ENCODE results near the gene SSBP3. TPM values are rescaled to one million over a fixed set of nuclear protein-coding genes. Genes with fewer than 3 reads are reported as not detected.

SSBP3 gene
- total and polyA plus RNA-seq, 2 of the 13 experiments (the other 11 are each of a cell fraction or from before 2014, with no cell fraction given): 8.5 to 17.6 TPM

DNA sequence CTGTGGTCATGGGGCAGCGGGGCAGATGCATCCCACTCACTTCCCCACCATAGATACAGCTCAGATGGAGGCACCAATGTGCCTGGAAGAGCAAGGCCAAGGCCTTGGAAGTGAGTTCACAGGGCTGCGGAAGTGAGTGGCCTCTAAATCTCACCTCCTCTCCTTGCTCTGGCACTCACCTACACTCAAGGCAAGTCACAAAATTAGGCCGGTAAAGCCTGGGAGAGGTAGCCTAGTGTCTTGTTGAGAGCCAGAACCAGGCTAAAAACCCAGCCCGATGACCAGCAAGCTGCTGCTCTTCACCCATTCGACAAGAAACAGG is 57.5 kb downstream of the SSBP3 start (continued):
- TF ChIP-seq, protein P1, sequence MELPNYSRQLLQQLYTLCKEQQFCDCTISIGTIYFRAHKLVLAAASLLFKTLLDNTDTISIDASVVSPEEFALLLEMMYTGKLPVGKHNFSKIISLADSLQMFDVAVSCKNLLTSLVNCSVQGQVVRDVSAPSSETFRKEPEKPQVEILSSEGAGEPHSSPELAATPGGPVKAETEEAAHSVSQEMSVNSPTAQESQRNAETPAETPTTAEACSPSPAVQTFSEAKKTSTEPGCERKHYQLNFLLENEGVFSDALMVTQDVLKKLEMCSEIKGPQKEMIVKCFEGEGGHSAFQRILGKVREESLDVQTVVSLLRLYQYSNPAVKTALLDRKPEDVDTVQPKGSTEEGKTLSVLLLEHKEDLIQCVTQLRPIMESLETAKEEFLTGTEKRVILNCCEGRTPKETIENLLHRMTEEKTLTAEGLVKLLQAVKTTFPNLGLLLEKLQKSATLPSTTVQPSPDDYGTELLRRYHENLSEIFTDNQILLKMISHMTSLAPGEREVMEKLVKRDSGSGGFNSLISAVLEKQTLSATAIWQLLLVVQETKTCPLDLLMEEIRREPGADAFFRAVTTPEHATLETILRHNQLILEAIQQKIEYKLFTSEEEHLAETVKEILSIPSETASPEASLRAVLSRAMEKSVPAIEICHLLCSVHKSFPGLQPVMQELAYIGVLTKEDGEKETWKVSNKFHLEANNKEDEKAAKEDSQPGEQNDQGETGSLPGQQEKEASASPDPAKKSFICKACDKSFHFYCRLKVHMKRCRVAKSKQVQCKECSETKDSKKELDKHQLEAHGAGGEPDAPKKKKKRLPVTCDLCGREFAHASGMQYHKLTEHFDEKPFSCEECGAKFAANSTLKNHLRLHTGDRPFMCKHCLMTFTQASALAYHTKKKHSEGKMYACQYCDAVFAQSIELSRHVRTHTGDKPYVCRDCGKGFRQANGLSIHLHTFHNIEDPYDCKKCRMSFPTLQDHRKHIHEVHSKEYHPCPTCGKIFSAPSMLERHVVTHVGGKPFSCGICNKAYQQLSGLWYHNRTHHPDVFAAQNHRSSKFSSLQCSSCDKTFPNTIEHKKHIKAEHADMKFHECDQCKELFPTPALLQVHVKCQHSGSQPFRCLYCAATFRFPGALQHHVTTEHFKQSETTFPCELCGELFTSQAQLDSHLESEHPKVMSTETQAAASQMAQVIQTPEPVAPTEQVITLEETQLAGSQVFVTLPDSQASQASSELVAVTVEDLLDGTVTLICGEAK (IDR thresholded peaks at IDR 0.05): no peak
- TF ChIP-seq, protein P1 (CRISPR knock-in tag; IDR thresholded peaks at IDR 0.05): 0 out of 2 replicates have a peak, but pooled peaks have one; percentile 27
- TF ChIP-seq RBAK (CRISPR knock-in tag; IDR thresholded peaks at IDR 0.05) (no peak), POGZ (CRISPR knock-in tag; IDR thresholded peaks at IDR 0.05) (0 out of 2 replicates have a peak, but pooled peaks have one; percentile 7), ZKSCAN5 (CRISPR knock-in tag; IDR thresholded peaks at IDR 0.05) (peak; percentile 93), SALL1 (CRISPR knock-in tag; IDR thresholded peaks at IDR 0.05) (peak; percentile 6; the same call in 1 of the 2 replicates), FOSL2 (CRISPR knock-in tag; IDR thresholded peaks at IDR 0.05) (no peak)
- TF ChIP-seq, protein P2, sequence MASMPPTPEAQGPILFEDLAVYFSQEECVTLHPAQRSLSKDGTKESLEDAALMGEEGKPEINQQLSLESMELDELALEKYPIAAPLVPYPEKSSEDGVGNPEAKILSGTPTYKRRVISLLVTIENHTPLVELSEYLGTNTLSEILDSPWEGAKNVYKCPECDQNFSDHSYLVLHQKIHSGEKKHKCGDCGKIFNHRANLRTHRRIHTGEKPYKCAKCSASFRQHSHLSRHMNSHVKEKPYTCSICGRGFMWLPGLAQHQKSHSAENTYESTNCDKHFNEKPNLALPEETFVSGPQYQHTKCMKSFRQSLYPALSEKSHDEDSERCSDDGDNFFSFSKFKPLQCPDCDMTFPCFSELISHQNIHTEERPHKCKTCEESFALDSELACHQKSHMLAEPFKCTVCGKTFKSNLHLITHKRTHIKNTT (CRISPR knock-in tag; IDR thresholded peaks at IDR 0.05): no peak
